GM18870 (cell line): ENCODE results near the gene S100A12.

Experiments
- ATAC-seq: cut with Tn5 transposase; IDR thresholded peaks from one replicate; pipeline ENCODE4 v1.9.1; 2021; ENCODE audit warnings: moderate library complexity; ENCODE audit not compliant: unreplicated experiment

Gene S100A12

DNA sequence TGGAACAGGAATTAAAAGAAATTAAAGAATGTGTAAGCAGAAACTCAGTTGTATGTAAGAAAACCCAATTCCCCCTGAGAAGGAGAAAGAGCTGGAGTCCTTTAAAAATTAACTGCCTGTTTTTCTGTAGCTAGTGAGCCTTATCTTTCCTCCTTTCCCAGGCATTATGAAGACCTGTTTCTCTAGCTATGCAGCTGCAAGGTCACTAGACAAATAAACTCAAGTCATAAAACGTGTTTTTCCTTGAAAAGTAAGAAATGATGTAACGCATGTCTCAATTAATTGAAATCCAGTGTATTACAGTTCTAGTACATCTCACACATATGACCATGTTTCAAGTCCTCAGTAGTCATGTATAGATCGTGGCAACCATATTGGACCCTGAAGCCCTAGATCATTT lies 5.3 kb downstream of the S100A12 start:
- no peak for ATAC-seq

DNA sequence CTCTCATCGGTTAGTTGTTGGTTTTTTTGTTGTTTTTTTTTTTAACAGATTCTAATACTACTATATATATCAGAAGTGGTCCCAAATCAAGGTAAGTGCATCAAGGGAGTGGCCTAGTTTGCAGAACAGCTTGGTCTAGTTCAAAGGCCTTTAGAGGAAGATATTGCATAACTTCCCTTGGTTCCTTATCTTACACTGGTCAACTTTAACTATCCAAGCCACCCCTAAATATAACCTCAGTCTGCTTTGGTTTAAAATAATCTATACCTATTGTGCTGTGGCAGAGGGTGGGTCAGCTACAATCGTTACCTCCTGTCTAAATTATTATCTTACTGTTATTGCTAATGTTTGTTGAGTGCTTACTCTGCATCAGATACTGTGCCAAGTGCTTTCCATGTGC lies 6.9 kb downstream of the S100A12 start:
- no peak for ATAC-seq

DNA sequence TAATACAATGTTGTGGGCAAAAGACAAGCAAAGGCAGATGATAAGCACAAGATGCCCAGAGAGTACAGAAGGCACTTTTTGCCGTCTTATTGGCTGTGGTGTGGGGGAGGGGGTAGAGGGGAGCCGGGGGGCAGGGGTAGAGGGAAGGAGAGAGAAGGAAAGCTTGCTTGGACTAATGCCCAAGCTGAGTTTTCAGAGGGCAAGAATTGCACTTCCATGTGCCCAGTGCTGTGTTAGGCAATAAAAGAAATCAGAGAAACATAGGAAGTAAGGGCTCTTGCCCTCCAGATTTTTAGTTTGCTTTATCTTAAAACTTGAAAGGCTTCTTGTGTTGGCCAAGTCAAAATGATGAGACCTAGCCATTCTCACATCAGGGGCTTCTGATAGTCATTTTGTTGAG lies 8.3 kb downstream of the S100A12 start:
- no peak for ATAC-seq

DNA sequence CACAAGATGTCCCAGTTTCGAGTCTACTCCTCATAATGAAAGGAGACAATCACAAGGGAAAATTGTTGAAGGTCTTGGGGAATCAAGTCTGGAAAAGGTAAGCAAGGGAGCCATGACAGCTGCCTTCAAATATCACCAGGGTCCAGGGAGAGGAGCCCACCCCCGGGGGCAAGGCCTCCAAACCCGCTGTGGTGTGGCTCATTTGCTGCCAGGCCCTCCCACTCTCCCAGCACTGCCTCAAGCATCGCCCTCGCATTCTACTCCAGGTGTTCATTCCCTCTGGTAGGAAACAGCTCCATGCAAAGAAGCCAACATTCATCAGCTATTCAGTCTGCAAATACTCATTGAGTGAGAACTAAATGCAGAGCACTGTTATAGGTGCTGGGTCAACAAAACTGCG lies 9.2 kb downstream of the S100A12 start:
- no peak for ATAC-seq

DNA sequence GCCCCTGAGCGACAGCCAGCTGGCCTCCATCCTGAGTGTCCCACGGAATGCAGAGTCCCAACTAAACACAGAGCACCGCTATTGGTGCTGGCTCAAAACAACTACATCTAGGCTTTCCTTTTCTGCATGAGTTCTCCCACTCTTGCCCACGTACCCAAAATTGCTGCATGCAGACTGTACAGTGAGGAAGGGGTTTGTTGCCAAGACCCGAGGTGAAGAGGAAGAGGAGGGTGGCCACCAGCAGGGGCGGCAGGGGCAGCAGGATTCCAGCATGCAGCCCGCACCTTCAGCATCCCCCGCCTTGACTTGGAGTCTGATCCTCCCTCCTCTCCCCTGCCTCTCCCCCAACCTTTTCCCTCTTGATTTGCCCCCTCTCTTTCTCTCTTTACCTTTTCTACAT lies 9.7 kb downstream of the S100A12 start:
- no peak for ATAC-seq

DNA sequence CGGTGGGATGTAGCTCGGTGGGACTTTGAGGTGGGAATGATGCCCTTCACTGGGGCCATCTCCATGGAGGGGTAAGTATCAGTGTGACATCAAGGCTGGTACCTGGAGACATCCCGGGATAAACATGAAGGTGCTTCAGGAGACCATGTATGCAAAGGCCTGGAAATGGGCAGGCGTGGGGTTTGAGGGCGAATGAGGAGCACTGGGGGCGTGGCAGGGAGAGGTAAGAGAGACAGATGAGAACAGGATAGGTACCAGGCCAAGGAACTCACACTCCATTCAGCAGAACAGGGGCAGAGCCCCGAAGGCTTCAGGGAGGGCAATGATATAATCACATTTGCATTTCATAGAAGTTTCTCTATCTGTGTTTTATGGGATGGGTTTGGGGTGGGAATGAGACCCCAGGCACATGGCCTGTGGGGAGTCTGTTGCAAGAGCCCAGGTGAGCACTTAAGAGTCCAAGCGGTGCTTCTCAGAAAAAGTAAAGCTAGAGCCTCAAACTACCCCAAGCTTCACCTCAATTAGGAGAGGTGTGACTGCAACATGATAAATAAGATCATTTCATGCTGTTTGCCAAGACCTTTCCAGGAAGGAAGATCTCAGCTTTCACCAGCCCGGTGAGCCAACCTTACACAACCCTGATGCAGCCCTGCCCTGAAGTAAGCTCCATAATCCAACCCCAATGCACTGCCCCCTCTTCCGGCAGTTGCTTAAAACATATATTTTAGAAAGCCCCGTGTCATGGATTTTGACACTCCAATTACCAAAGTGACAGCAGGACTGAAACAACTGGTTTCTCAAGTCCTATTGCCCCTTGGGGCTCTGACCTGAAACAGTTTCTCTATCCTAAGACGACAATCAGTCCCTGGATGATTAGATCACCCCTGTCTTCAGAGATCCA lies 10.4 kb downstream of the S100A12 start:
- no peak for ATAC-seq

DNA sequence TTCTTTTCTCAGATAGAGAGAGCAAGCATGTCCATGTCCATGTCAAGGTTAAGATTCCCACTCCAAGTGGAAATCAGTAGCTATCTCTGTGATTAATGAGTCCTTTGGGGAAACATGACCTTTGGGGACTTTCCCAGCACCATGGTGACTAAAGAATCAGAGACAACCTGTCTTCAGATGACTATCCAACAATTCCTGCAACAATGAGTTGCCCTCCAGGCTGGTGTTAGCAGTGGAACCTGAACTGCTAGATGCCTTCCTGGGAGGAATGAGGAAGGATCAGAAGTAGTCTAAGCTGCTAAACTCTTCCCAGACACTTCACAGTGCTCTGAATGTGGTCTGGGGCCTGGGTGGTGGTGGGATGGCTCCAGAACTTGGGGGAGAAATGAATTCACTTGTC lies 11.3 kb downstream of the S100A12 start:
- no peak for ATAC-seq

DNA sequence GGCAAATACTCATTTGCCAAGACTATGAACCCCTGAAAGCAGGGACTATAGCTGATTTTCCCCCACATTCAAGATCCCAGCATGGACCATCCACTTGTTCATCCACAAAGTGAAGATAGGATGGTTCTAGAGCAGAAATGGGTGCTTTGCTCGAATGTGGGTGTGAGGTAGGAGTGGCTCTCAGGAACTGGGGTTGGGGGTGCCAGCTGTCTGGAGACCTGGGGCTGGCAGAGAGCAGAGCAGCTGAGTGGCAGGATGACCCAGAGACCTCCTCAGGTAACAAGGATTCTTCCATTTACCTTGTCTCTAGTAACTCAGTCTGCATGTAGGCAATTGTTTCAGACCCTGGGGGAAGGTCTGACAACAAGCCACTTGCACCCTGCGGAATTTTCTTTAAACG lies 11.8 kb downstream of the S100A12 start:
- no peak for ATAC-seq

DNA sequence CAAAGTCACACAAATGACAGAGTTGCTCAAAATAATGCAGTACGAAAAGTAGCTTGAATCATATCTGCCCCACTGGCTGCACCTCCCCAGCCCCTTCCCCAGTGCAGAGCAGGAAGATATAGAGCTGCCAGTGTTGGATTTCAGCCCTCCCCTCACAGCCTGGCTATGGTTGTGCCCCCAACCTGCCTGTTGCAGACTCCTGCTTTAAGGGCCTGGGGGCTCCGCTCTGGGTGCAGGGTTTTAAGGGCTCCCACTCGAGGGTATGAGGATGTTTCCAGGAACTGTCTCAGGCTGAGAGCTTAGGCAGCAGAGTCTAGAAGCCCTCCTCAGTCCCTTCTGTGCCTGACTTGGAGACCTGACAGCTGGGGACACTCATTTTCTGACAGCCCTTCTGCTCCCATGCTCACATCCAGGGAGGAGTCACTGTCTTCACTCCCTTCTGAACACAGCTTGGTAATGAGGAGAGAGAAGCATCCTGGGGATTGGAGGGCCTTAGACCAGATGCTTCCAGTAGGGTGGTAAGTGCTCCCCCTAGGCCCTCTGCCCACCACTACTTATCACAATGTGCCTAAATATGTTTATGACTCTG lies 13.1 kb downstream of the S100A12 start:
- ATAC-seq = no peak

DNA sequence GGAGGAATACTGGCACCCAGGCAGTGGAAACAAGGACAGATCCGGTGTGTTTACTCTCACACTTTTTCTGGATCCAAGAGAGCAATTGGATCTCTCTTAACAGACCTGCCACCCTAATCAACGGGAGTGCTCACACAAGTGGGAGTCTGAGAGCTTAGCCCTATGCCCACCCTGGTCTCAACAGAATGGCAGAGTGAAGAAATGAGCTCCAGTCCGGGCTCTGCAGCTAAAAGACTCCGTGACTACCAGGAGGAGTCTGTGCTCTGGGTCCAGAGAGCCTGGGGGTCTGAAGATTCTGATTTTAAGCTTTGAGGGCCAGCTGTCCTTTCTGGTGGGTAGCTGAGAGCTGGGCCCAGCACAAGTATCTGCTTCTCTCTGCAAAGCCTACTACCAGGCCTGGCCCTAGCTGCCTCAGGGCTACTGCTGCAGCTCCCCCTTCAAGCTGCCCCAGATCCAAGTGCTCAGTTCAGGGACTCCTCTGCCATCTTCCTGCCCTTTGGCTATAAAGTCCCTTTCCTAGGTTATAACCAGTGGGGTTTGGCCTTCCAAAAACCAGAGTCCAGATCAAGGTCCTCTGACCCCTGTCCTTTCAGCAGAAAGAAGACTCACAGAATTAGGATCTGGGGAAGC lies 13.8 kb downstream of the S100A12 start:
- no peak for ATAC-seq

DNA sequence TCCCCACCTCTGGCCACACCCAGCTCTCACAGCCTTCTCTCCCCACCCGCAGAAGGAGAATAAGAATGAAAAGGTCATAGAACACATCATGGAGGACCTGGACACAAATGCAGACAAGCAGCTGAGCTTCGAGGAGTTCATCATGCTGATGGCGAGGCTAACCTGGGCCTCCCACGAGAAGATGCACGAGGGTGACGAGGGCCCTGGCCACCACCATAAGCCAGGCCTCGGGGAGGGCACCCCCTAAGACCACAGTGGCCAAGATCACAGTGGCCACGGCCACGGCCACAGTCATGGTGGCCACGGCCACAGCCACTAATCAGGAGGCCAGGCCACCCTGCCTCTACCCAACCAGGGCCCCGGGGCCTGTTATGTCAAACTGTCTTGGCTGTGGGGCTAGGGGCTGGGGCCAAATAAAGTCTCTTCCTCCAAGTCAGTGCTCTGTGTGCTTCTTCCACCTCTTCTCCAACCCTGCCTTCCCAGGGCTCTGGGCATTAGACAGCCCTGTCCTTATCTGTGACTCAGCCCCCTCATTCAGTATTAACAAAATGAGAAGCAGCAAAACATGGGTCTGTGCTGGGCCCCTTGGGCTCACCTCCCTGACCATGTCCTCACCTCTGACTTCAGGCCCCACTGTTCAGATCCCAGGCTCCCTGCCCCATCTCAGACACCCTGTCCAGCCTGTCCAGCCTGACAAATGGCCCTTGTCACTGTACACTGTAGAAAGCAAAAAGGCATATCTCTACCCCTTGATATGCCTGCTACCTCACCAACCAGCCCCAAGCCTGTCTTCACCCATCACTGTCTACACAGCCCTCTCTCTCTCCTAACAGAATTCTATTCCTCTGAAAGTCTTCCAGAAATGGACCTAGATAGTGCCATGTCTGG lies 14.6 kb downstream of the S100A12 start:
- no peak for ATAC-seq

DNA sequence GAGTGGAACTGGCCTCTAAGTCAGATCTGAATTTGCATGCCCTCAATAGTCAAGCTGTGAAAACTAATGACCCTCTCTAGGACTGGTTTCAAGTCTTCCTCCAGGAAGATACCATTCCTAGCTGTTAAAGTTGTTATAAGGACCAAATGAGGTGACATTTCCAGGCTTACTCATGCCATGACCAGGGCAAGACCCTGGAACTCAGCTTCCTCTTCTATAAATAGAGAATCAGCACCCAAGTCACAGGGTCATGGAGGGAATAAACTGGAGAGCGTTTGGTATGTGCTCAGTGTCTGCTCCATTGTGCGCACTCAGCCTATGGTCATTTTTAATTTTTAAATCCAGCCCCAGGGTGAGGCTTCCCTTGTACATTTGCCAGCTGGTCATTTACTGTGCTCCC lies 15.2 kb downstream of the S100A12 start:
- ATAC-seq = no peak

DNA sequence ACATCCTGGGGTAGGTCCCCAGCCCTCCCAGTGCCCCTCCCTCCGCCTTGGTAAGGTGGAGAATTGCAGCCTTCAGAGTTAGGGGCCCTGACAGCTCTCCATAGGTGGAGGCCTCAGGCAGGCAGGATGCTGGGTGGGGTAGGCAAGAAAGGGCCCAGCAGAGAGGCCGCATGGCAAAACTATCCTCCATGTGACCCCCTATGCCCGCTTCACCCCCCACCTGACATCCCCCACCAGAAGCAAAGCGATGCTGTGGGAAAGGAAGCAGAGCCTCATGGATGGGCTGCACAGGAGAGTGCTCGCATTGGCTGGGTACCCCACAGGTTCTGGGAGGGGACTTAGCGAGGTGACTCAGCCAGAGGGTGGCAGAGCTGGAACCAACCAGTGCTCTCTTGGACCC lies 16.2 kb downstream of the S100A12 start:
- ATAC-seq = no peak

DNA sequence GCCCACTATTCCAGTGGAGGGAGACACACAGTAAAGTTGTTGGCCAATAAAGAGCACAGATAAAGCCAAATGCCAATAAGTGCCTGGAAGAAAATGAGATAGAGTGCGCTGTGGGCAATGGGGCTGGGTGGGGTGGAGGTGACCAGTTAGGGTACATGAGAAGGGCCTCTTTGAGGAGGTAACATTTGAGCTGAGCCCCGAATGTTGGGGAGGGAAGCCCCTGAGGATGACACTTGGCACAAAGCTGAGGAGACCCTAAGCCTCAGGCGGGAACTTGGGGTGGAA lies 16.8 kb downstream of the S100A12 start:
- no peak for ATAC-seq

DNA sequence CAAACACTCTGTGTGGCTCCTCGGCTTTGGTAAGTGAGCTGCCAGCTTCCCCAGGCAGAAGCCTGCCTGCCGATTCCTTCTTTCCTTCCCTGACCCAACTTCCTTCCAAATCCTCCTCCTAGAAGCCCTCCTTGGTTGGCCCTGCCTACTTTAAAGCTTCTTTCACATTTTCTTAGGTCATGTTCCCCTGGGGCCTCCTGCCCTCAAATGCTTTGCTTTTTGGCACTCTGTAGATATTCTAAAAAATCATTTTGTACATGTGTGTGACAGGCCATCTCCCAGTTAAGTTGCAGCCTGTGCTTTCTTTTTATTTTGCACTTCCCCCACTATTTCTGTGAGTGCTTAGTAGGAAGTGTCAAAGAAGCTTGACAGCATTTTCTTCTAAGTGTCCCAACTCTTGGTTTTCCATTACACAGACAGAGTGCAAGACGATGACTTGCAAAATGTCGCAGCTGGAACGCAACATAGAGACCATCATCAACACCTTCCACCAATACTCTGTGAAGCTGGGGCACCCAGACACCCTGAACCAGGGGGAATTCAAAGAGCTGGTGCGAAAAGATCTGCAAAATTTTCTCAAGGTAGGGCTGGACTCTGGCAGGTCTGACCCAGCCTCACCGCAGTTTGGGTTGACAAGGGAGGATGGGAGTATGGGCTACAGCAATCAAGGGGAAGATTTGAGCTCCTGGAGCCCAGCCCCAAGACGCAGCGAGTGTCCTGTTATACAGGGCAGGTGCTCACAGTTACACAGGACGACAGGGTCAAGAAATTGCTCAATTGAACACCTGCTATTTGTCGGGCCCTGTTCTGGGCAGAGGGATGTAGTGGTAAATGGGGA lies 17.3 kb downstream of the S100A12 start, which contains the start of gene S100A9:
Gene S100A9 (plus strand): TSS at position 2 of the 838 bp plus-strand sequence. CDS start 430 bp downstream, at position 432.
- ATAC-seq = no peak

DNA sequence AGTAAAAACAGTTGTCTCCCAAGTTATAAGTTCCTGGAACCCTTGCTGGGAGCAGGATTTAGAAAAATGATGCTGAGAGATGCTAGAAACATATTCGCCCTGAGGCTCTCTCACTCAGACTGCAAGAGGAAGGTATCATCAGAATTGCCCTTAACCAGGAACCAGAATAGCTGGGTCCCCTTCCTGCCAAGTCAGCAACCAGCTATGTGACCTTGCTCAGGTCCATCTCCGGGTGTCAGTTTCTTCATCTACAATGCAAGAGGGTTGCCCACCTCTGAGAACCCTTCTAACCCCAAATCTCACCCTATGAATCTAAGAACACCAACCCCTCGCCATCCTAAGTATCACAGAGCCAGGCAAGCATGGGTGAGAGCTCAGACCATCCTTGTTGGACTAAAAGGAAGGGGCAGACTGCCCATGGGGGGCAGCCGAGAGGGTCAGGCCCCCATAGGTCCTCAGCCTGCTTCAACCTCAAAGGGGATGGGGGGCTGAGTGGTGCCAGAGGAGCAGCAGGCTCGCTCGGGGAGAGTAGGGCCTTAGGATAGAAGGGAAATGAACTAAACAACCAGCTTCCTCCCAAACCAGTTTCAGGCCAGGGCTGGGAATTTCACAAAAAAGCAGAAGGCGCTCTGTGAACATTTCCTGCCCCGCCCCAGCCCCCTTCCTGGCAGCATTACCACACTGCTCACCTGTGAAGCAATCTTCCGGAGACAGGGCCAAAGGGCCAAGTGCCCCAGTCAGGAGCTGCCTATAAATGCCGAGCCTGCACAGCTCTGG lies 18.2 kb downstream of the S100A12 start:
- ATAC-seq = no peak

DNA sequence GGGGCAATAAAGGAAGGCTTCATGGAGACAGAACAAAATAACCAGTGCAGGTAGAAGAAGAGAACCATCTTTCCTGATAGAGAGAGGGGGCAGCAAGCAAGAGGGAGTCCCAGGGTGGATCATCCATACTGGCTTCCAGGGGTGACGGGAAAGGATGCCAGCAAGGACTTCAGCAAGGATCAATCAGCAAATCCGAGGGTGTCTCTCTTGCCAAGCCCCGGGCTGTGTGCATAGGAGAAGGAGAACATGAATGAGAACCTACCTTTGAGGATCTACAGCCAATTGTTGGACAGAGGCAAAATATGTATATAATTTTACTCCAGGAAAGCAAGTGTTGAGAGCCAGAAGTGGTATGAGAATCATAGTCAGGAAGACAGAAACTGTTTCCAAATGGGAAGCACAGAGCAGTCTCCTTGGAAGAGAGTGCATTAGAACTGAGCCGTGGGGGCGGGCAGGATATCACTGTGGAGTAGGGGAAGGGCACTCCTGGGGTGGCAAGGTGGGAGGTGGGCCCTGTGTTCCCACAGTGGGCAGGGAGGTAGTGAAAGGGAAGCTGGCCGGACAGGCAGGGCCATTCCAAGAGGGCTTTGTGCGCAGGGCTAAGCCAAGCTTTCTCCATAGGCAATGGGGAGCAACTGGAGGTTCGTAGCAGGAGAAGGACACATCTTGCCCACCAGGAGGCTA lies 18.9 kb downstream of the S100A12 start:
- no peak for ATAC-seq

DNA sequence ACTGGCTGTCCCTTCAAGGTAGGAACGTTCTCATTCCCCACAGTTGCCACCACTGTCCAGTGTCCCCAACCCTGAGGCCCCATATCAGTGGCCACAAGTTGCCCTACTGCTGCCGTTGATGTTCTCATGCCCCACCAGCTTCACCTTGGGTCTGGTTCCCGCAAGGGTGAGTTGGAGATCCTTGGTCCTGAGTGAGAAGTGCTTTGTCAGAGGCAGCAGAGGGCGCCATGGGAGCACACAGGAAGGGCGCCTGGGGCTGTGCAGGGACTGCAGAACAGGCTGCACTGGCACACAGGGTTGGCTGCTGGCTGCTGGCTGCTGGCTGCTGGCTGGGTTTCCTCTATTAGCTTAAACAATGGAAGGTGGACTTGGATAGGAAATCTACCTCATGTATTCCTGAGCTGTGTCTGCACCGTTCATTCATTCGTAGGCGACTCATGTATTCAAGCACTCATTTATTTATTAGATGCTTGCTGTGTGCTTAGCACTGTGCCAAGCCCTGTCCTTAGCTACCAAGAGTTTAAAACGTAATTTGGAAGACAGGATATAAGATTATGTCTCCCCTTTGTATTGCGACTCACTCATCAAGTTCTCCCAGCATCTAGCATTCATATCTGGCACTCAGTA lies 19.9 kb downstream of the S100A12 start:
- no peak for ATAC-seq
